SH-SY5Y (cell line): ENCODE data around the gene SEMA4B.
A peak's percentile ranks its signal among the peaks of the same experiment; 100 is the strongest.

Source experiments
- GATA2 ChIP-seq: IDR thresholded peaks from 2 replicates; pipeline ENCODE4 v1.6.1; 2011; ENCODE audit warnings: mild to moderate bottlenecking, low read depth, low read length
- GATA3 ChIP-seq: IDR thresholded peaks from 2 replicates; pipeline ENCODE4 v1.6.1; 2011; ENCODE audit warnings: low read depth, mild to moderate bottlenecking, low read length, moderate library complexity

The SEMA4B gene

GRCh38 chr15:90190606-90191343 lies 10.4 kb upstream of the SEMA4B start:
- no peak for TF ChIP-seq GATA3
- no peak for TF ChIP-seq GATA2

- no peak for TF ChIP-seq GATA3
- no peak for TF ChIP-seq GATA2
Observed at GRCh38 chr15:90191344-90191687, 9.8 kb upstream of the SEMA4B start.

GRCh38 chr15:90191794-90192509 lies 9.2 kb upstream of the SEMA4B start:
- TF ChIP-seq GATA3 (no peak), GATA2 (peak; percentile 7; the same call in 1 of the 2 replicates)

GRCh38 chr15:90192961-90193786 lies 8.0 kb upstream of the SEMA4B start:
- no peak for TF ChIP-seq GATA2
- TF ChIP-seq GATA3, result no peak

GRCh38 chr15:90194655-90195054 lies 6.5 kb upstream of the SEMA4B start:
- no peak for TF ChIP-seq GATA3
- no peak for TF ChIP-seq GATA2

GRCh38 chr15:90200534-90201129 lies 498 bp upstream of the SEMA4B start:
- TF ChIP-seq GATA3 (no peak), GATA2 (no peak)

- no peak for TF ChIP-seq GATA2
Observed at GRCh38 chr15:90201944-90202375, 830 bp downstream of the SEMA4B start.

GRCh38 chr15:90202929-90203328 lies 1.8 kb downstream of the SEMA4B start:
- TF ChIP-seq GATA2 (no peak), GATA3 (no peak)

GRCh38 chr15:90203473-90203872 lies 2.3 kb downstream of the SEMA4B start:
- TF ChIP-seq GATA3 (no peak), GATA2 (no peak)

- no peak for TF ChIP-seq GATA3
- TF ChIP-seq GATA2, result no peak
Observed at GRCh38 chr15:90203922-90204321, 2.8 kb downstream of the SEMA4B start.

GRCh38 chr15:90205050-90205848 lies 4.1 kb downstream of the SEMA4B start:
- TF ChIP-seq GATA3, result no peak
- TF ChIP-seq GATA2, result no peak

GRCh38 chr15:90205886-90206285 lies 4.8 kb downstream of the SEMA4B start:
- TF ChIP-seq GATA2 (no peak), GATA3 (no peak)

GRCh38 chr15:90207252-90207651 lies 6.1 kb downstream of the SEMA4B start:
- no peak for TF ChIP-seq GATA2
- no peak for TF ChIP-seq GATA3

GRCh38 chr15:90208356-90208755 lies 7.2 kb downstream of the SEMA4B start:
- no peak for TF ChIP-seq GATA3
- no peak for TF ChIP-seq GATA2
